Right cardiac atrium (tissue), 5 donors: Measurements from ENCODE around the gene POLR3C. TPM values are rescaled to one million over a fixed set of nuclear protein-coding genes. Genes with fewer than 3 reads are reported as not detected.

Experiments used
- ATAC-seq, 2 donors: fragments of 200-7000 bp; cut with Tn5 transposase; one replicate each; pipeline versions ENCODE4 v1.8.0 to v1.9.1; 2020; ENCODE audit warnings: moderate library complexity in 2 of 2, mild to moderate bottlenecking in 1 of 2
- DNase-seq, 3 donors: peaks; one replicate each; pipeline ENCODE4 v3.0.0-alpha.2; 2020
- H3K27ac ChIP-seq: one replicate; pipeline ENCODE4 v1.5.1; 2013; ENCODE audit warnings: mild to moderate bottlenecking, low read length, control low read depth, moderate library complexity
- H3K27me3 ChIP-seq: one replicate; pipeline ENCODE4 v1.6.1; 2013; ENCODE audit not compliant: control insufficient read depth, insufficient read depth
- H3K4me1 ChIP-seq: one replicate; pipeline ENCODE4 v1.6.1; 2013; ENCODE audit warnings: low read length; ENCODE audit not compliant: control insufficient read depth, insufficient read depth
- H3K4me3 ChIP-seq: one replicate; pipeline ENCODE4 v1.5.1; 2013; ENCODE audit warnings: low read length, control low read depth
- H3K9me3 ChIP-seq: one replicate; pipeline ENCODE4 v1.6.1; 2013; ENCODE audit warnings: low read length; ENCODE audit not compliant: control insufficient read depth
- WGBS: extraction: QIAGEN DNeasy Blood & Tissue Kit; methylation state at CpG from one replicate; pipeline ENCODE4 v1.1.7; 2013; 5-methylcytosine and 5-hydroxymethylcytosine counted together
- intact Hi-C, 4 donors: fragments of 100-400 bp; cut with DNase I; formaldehyde crosslinking; loops; one replicate each; pipeline versions ENCODE4 v1.11.0 to v1.14.0; 2022 to 2023
- polyA plus RNA-seq: library from polyadenylated mRNA; stranded (reverse); fragments of 200-250 nt; gene quantifications from one replicate; pipeline ENCODE4 v1.2.3, GENCODE V29; 2013
- total RNA-seq, 4 donors: library from RNA; stranded (reverse); fragmentation: NEBNext Ultra II Directional; extraction: Animal tissue kit (Norgen Biotek cat#: 25700); gene quantifications; one replicate each; pipeline ENCODE4 v1.2.1, GENCODE V29; 2021
- donor health status: healthy with polysubstance abuse.
- donor health status: DM: no; HTN: yes; CAD: no.
- donor health status: DM: no; HTN: no; CAD: no.
- donor health status: DM: no; HTN: yes; CAD: no; lungs with severe emphysema.
- donor health status: DM: yes; HTN: yes; CAD: no.

POLR3C gene
- total and polyA plus RNA-seq, 5 donors, result 8.7 to 15.9 (median 14.7) TPM

GRCh38 chr1:145849356-145850160 is 25.6 kb downstream of the POLR3C start:
- H3K4me3 ChIP-seq, result no peak overlapping the region
- intact Hi-C loops, result loop anchor here in 3 of 4 donors (5.0 to 10.0 kb wide), 3 partner anchors 65 to 165 kb away; partner anchors contain the start of genes ITGA10 (in 1 of the 3) and PEX11B (in 1 of the 3)
- H3K27ac ChIP-seq, result no peak overlapping the region
- ATAC-seq (no peak), DNase-seq (no peak)
- H3K4me1 ChIP-seq, result no peaks in the 10 kb centered on the region
- 67% methylated on average over 15 of the region's 15 CpGs for WGBS
- H3K27me3 ChIP-seq, result no peaks in the 10 kb centered on the region
- no peaks in the 10 kb centered on the region for H3K9me3 ChIP-seq

- no peaks in the 10 kb centered on the region for H3K27me3 ChIP-seq
- 82% methylated on average over 7 of the region's 7 CpGs for WGBS
- H3K4me1 ChIP-seq, result no peaks in the 10 kb centered on the region
- ATAC-seq, result no peak
- intact Hi-C loops, result no loop called here
- H3K4me3 ChIP-seq, result no peak overlapping the region
- no peak overlapping the region for H3K27ac ChIP-seq
- DNase-seq, result no peak
- no peaks in the 10 kb centered on the region for H3K9me3 ChIP-seq
Observed at GRCh38 chr1:145855426-145855948, 31.5 kb downstream of the POLR3C start.

GRCh38 chr1:145857170-145857569 is 33.2 kb downstream of the POLR3C start:
- Histone ChIP-seq H3K9me3 (no peaks in the 10 kb centered on the region), H3K27ac (no peak overlapping the region), H3K4me1 (no peaks in the 10 kb centered on the region), H3K27me3 (no peaks in the 10 kb centered on the region), H3K4me3 (no peak overlapping the region)
- DNase-seq, result no peak
- WGBS, result 75% methylated on average over 4 of the region's 4 CpGs
- intact Hi-C loops, result no loop called here
- no peak for ATAC-seq

- DNase-seq (peak; percentile 57 to 87 (median 82)), ATAC-seq (peak; percentile 19 to 43)
- H3K4me3 ChIP-seq, result peak overlapping the region; percentile 72
- H3K27me3 ChIP-seq, result no peaks in the 10 kb centered on the region
- peak overlapping the region; percentile 64 for H3K27ac ChIP-seq
- WGBS, result under 1% methylated on average over 35 of the region's 35 CpGs
- H3K9me3 ChIP-seq, result no peaks in the 10 kb centered on the region
- H3K4me1 ChIP-seq, result no peaks in the 10 kb centered on the region
- intact Hi-C loops, result no loop called here
Observed at GRCh38 chr1:145858238-145858900, 34.4 kb downstream of the POLR3C start.

GRCh38 chr1:145858901-145859490 is 35.0 kb downstream of the POLR3C start, which contains the start of gene PIAS3:
TSS of gene PIAS3 (minus strand) at chr1:145859081. CDS start at chr1:145858990, 91 bp downstream.
- intact Hi-C loops, result no loop called here
- peak; percentile 97 for ATAC-seq
- H3K4me1 ChIP-seq, result no peaks in the 10 kb centered on the region

GRCh38 chr1:145859491-145860023 is 35.6 kb downstream of the POLR3C start:
- Histone ChIP-seq H3K27ac (peak overlapping the region; percentile 92), H3K27me3 (no peaks in the 10 kb centered on the region), H3K4me3 (peak overlapping the region; percentile 72), H3K4me1 (no peaks in the 10 kb centered on the region), H3K9me3 (no peaks in the 10 kb centered on the region)
- ATAC-seq, result peak; percentile 92 to 93
- peak; percentile 94 to 97 (median 97) for DNase-seq
- intact Hi-C loops, result no loop called here
- WGBS, result under 1% methylated on average over 41 of the region's 41 CpGs

More at GRCh38 chr1:145858901-145859490, 35.0 kb downstream of the POLR3C start, which contains the start of gene PIAS3:
- H3K27ac ChIP-seq, result peak within 1 kb of the TSS; percentile 92
- H3K9me3 ChIP-seq, result no peaks in the 10 kb centered on the region
- peak; percentile 98 to 99 (median 99) for DNase-seq
- under 1% methylated on average over 42 of the region's 42 CpGs for WGBS
- H3K27me3 ChIP-seq, result no peaks in the 10 kb centered on the region
- peak within 1 kb of the TSS; percentile 72 for H3K4me3 ChIP-seq

GRCh38 chr1:145863282-145864018 is 39.5 kb downstream of the POLR3C start:
- no peaks in the 10 kb centered on the region for H3K27me3 ChIP-seq
- no peaks in the 10 kb centered on the region for H3K4me1 ChIP-seq
- ATAC-seq, result no peak
- WGBS, result 69% methylated on average over 5 of the region's 5 CpGs
- H3K27ac ChIP-seq, result no peak overlapping the region
- peak in 1 of 3 donors; percentile 67 for DNase-seq
- no peaks in the 10 kb centered on the region for H3K9me3 ChIP-seq
- intact Hi-C loops, result no loop called here
- no peak overlapping the region for H3K4me3 ChIP-seq

- Histone ChIP-seq H3K4me3 (no peak overlapping the region), H3K9me3 (no peaks in the 10 kb centered on the region), H3K27me3 (no peaks in the 10 kb centered on the region), H3K4me1 (peaks cover 3% of the 10 kb centered on the region), H3K27ac (no peak overlapping the region)
- 73% methylated on average over 4 of the region's 4 CpGs for WGBS
- intact Hi-C loops, result no loop called here
- no peak for ATAC-seq
- DNase-seq, result no peak
Observed at GRCh38 chr1:145868232-145868631, 44.2 kb downstream of the POLR3C start.

GRCh38 chr1:145871994-145872924 is 48.3 kb downstream of the POLR3C start:
- 20% methylated on average over 47 of the region's 47 CpGs for WGBS
- Histone ChIP-seq H3K9me3 (no peaks in the 10 kb centered on the region), H3K4me1 (peaks cover 3% of the 10 kb centered on the region), H3K27ac (peak overlapping the region; percentile 40), H3K4me3 (peak overlapping the region; percentile 43), H3K27me3 (no peaks in the 10 kb centered on the region)
- peak; percentile 84 to 89 for ATAC-seq
- intact Hi-C loops, result no loop called here
- DNase-seq, result peak; percentile 81 to 91 (median 90)
